HCT116 (cell line): ENCODE results near the gene KCNK10. TPM values are rescaled to one million over a fixed set of nuclear protein-coding genes. Genes with fewer than 3 reads are reported as not detected.

Experiments
- ATAC-seq: fragments of 200-7000 bp; cut with Tn5 transposase; 2 replicates; pipeline ENCODE4 v1.9.1; 2020; ENCODE audit warnings: mild to moderate bottlenecking, moderate library complexity
- BruUV-seq: library from RNA; stranded (reverse); fragments of 400-500 nt; replicated peaks from 2 replicates; lab custom pipeline; 2021; lab: Mats Ljungman, UMichigan
- CTCF ChIA-PET: fragments of 300-600 bp; sonication (Branson Sonifier 250); formaldehyde crosslinking; loops from one replicate; lab custom pipeline; 2021; ENCODE audit warnings: antibody characterized with exemption; lab: Charles Lee
- POLR2A ChIA-PET: fragments of 300-600, 350-600 bp; sonication (Branson Sonifier 250); formaldehyde crosslinking; loops from one replicate; lab custom pipeline; 2021; ENCODE audit warnings: antibody characterized with exemption; lab: Charles Lee
- RAD21 ChIA-PET, 2 experiments: fragments of 300-600 bp; sonication (Branson Sonifier 250); formaldehyde crosslinking; loops; one replicate each; lab custom pipeline; 2023; ENCODE audit warnings: low total read pairs in 2 of 2; ENCODE audit not compliant: uncharacterized antibody in 2 of 2, unreplicated experiment in 2 of 2, low non-redundant PET in 1 of 2; lab: Charles Lee
- DNase-seq: peaks from one replicate; pipeline ENCODE4 v3.0.0-alpha.2; 2010; ENCODE audit warnings: low read depth, low spot score
- H2AFZ ChIP-seq: fragments of 200-600 bp; shearing (Covaris generic), sonication (generic); 2 replicates; pipeline ENCODE4 v1.6.1; 2017; ENCODE audit warnings: low read depth, mixed run types, mixed read lengths, antibody characterized with exemption, low read length; ENCODE audit not compliant: poor library complexity, severe bottlenecking
- H3K27ac ChIP-seq: 2 replicates; pipeline ENCODE4 v1.5.1; 2012; ENCODE audit warnings: low read depth, low read length
- H3K27me3 ChIP-seq: fragments of 200-600 bp; sonication (generic); 2 replicates; pipeline ENCODE4 v1.6.1; 2016; ENCODE audit warnings: mixed run types, low read length, mixed read lengths; ENCODE audit not compliant: insufficient read depth
- H3K36me3 ChIP-seq, 2 experiments: fragments of 200-500 bp in 1 of 2; fragments of 200-600 bp in 1 of 2; sonication (Bioruptor generic) in 1 of 2; sonication (generic) in 1 of 2; 2 replicates each; pipeline versions ENCODE4 v1.5.1 to v1.6.1; 2014 to 2016; ENCODE audit warnings: low read length in 2 of 2, inconsistent platforms in 1 of 2, mixed read lengths in 1 of 2, mixed run types in 1 of 2; ENCODE audit not compliant: insufficient read depth in 2 of 2, control insufficient read depth in 1 of 2
- H3K4me1 ChIP-seq, 2 experiments: fragments of 200-600 bp in 1 of 2; sonication (generic) in 1 of 2; 2 replicates each; pipeline versions ENCODE4 v1.5.1 to v1.6.1; 2012 to 2017; ENCODE audit warnings: low read length in 2 of 2, inconsistent platforms in 1 of 2, mild to moderate bottlenecking in 1 of 2, mixed read lengths in 1 of 2, mixed run types in 1 of 2, moderate library complexity in 1 of 2; ENCODE audit not compliant: insufficient read depth in 2 of 2, control insufficient read depth in 1 of 2
- H3K4me2 ChIP-seq: fragments of 200-600 bp; sonication (generic); 2 replicates; pipeline ENCODE4 v1.6.1; 2017; ENCODE audit warnings: mixed run types, low read length, mixed read lengths
- H3K4me3 ChIP-seq, 2 experiments: fragments of 200-600 bp in 1 of 2; sonication (generic) in 1 of 2; replicated peaks in 1 of 2; 2 replicates each; pipeline ENCODE4 v1.5.1; 2011 to 2016; ENCODE audit warnings: low read length in 2 of 2, control low read depth in 1 of 2, low read depth in 1 of 2, mild to moderate bottlenecking in 1 of 2, mixed read lengths in 1 of 2, mixed run types in 1 of 2
- H3K79me2 ChIP-seq: fragments of 200-600 bp; sonication (generic); 2 replicates; pipeline ENCODE4 v1.6.1; 2017; ENCODE audit warnings: mild to moderate bottlenecking, mixed run types, low read length, moderate library complexity, mixed read lengths; ENCODE audit not compliant: insufficient read depth
- H3K9ac ChIP-seq: fragments of 200-600 bp; sonication (generic); 2 replicates; pipeline ENCODE4 v1.6.1; 2016; ENCODE audit warnings: low read length, mixed read lengths
- H3K9me2 ChIP-seq: fragments of 200-600 bp; sonication (generic), shearing (Covaris generic); 2 replicates; pipeline ENCODE4 v1.6.1; 2017; ENCODE audit warnings: mixed run types, mild to moderate bottlenecking, moderate library complexity; ENCODE audit not compliant: insufficient read depth
- H3K9me3 ChIP-seq, 2 experiments: fragments of 200-500 bp in 1 of 2; fragments of 200-600 bp in 1 of 2; sonication (Bioruptor generic) in 1 of 2; sonication (generic) in 1 of 2; 2 replicates each; pipeline ENCODE4 v1.6.1; 2014 to 2017; ENCODE audit warnings: low read length in 2 of 2, mixed read lengths in 2 of 2, inconsistent platforms in 1 of 2, low read depth in 1 of 2, mild to moderate bottlenecking in 1 of 2, mixed run types in 1 of 2, moderate library complexity in 1 of 2; ENCODE audit not compliant: control insufficient read depth in 1 of 2, insufficient read depth in 1 of 2
- H4K20me1 ChIP-seq: fragments of 200-600 bp; sonication (generic), shearing (Covaris generic); 2 replicates; pipeline ENCODE4 v1.6.1; 2017; ENCODE audit warnings: mixed run types, mild to moderate bottlenecking, moderate library complexity; ENCODE audit not compliant: insufficient read depth
- CBX3 ChIP-seq: IDR thresholded peaks from 2 replicates; pipeline ENCODE4 v1.6.1; 2012; ENCODE audit warnings: low read depth
- CTCF ChIP-seq, 3 experiments: fragments of 200-600 bp in 1 of 3; sonication (generic) in 1 of 3; IDR thresholded peaks in 2 of 3; conservative IDR thresholded peaks in 1 of 3; 2 replicates each; pipeline ENCODE4 v1.5.1; 2012 to 2017; ENCODE audit warnings: low read depth in 2 of 3, low read length in 2 of 3, antibody characterized with exemption in 1 of 3, borderline replicate concordance in 1 of 3, control low read depth in 1 of 3, mild to moderate bottlenecking in 1 of 3, mixed read lengths in 1 of 3, mixed run types in 1 of 3, moderate library complexity in 1 of 3; ENCODE audit not compliant: insufficient read depth in 1 of 3
- EZH2 ChIP-seq: fragments of 200-600 bp; sonication (generic); IDR thresholded peaks from 2 replicates; pipeline ENCODE4 v1.6.1; 2017; ENCODE audit warnings: antibody characterized with exemption, mixed run types
- REST ChIP-seq: IDR thresholded peaks from 2 replicates; pipeline ENCODE4 v1.6.1; 2012; ENCODE audit warnings: low read depth
- intact Hi-C: fragments of 100-400 bp; cut with micrococcal nuclease; formaldehyde crosslinking; loops from 2 replicates; pipeline ENCODE4 v1.10.0; 2022
- total RNA-seq: library from RNA; stranded (reverse); gene quantifications from one replicate; pipeline ENCODE4 v1.2.1, GENCODE V29; 2021; ENCODE audit not compliant: unreplicated experiment

Gene KCNK10
- total RNA-seq, 1 experiment from 2014 or later = not detected

DNA sequence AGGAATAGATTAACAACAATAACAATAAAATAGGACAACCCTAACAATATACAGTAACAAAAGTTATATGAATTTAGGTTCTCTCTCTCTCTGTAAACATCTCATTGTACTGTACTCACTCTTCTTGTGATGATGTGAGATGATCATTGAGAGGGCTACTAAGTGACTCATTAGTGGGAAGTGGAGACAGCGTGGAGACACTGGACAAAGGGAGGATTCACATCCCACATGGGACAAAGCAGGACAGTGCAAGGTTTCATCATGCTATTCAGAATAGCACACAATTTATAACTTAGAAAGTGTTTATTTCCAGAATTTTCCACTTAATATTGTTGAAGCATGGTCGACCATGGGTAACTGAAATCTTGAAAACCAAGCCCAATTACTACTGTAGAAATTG is 36.4 kb upstream of the KCNK10 start:
- Histone ChIP-seq H4K20me1 (no peaks in the 10 kb centered on the region), H3K27me3 (0 out of 2 replicates have a peak, but pooled peaks cover 3% of the 10 kb centered on the region), H3K9me3 (no peaks in the 10 kb centered on the region), H3K4me2 (no peak overlapping the region), H3K9me2 (no peaks in the 10 kb centered on the region), H3K36me3 (no peaks in the 10 kb centered on the region), H3K79me2 (no peaks in the 10 kb centered on the region), H3K9ac (no peak overlapping the region), H3K27ac (no peak overlapping the region), H3K4me3 (no peak overlapping the region), H2AFZ (no peak overlapping the region), H3K4me1 (no peaks in the 10 kb centered on the region)
- no TSS peak for BruUV-seq
- DNase-seq = no peak
- TF ChIP-seq REST = no peak
- TF ChIP-seq EZH2 = no peak
- TF ChIP-seq CTCF (IDR thresholded peaks at IDR 0.05 in 2 of 3, conservative IDR thresholded peaks at IDR 0.05 in 1 of 3; ENCODE audit: borderline replicate concordance in 1 of 3, insufficient read depth in 1 of 3, low read depth in 2 of 3, low read length in 2 of 3) = no peak
- TF ChIP-seq CBX3 = no peak
- ChIA-PET CTCF (no interaction called here), POLR2A (no interaction called here), RAD21 (no interaction called here)
- ATAC-seq = no peak
- intact Hi-C loops = no loop called here
